ENCODE measurements around the gene CLNK.

CLNK gene

DNA sequence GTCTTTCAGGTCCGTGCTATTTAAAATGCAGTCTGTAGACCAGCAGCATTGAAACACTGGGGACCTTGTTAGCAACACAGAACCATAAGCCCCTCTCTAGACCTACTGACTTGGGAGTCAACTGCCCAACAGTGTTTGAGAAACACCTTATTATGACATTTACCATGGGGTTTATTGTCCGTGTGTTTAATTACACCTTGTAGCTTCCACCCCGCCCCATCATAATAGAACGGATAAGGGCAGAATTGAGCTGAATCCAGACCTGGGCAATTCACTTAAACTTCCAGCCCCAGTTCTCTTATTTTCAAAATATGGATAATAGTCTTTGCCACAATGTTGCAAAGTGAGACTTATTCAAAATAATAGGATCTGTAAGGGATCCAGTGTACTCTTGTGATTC, 30.6 kb upstream of the CLNK start:
- no peaks in the 10 kb centered on the region for H3K4me1 ChIP-seq (ENCODE audit: insufficient read depth, poor library complexity, severe bottlenecking)
- no peaks in the 10 kb centered on the region for H3K9me3 ChIP-seq (ENCODE audit: severe bottlenecking)
- H3K4me3 ChIP-seq (ENCODE audit: severe bottlenecking) = no peak overlapping the region
- H3K27me3 ChIP-seq (ENCODE audit: insufficient read depth, poor library complexity, severe bottlenecking) = no peaks in the 10 kb centered on the region
- no peak overlapping the region for H3K27ac ChIP-seq (ENCODE audit: poor library complexity, severe bottlenecking)
- H3K36me3 ChIP-seq (ENCODE audit: low read depth) = no peaks in the 10 kb centered on the region
- no peak for ATAC-seq (ENCODE audit: low read depth)
- no peak for DNase-seq (ENCODE audit: low spot score)
- TF ChIP-seq, protein P1, sequence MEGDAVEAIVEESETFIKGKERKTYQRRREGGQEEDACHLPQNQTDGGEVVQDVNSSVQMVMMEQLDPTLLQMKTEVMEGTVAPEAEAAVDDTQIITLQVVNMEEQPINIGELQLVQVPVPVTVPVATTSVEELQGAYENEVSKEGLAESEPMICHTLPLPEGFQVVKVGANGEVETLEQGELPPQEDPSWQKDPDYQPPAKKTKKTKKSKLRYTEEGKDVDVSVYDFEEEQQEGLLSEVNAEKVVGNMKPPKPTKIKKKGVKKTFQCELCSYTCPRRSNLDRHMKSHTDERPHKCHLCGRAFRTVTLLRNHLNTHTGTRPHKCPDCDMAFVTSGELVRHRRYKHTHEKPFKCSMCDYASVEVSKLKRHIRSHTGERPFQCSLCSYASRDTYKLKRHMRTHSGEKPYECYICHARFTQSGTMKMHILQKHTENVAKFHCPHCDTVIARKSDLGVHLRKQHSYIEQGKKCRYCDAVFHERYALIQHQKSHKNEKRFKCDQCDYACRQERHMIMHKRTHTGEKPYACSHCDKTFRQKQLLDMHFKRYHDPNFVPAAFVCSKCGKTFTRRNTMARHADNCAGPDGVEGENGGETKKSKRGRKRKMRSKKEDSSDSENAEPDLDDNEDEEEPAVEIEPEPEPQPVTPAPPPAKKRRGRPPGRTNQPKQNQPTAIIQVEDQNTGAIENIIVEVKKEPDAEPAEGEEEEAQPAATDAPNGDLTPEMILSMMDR (IDR thresholded peaks at IDR 0.05; ENCODE audit: poor library complexity, severe bottlenecking) = no peak

- no peaks in the 10 kb centered on the region for H3K27me3 ChIP-seq (ENCODE audit: insufficient read depth, poor library complexity, severe bottlenecking)
- DNase-seq (ENCODE audit: low spot score) (no peak), ATAC-seq (ENCODE audit: low read depth) (no peak)
- no peaks in the 10 kb centered on the region for H3K4me1 ChIP-seq (ENCODE audit: insufficient read depth, poor library complexity, severe bottlenecking)
- no peaks in the 10 kb centered on the region for H3K36me3 ChIP-seq (ENCODE audit: low read depth)
- TF ChIP-seq, protein P1 (IDR thresholded peaks at IDR 0.05; ENCODE audit: poor library complexity, severe bottlenecking) = no peak
- no peak overlapping the region for H3K4me3 ChIP-seq (ENCODE audit: severe bottlenecking)
- H3K9me3 ChIP-seq (ENCODE audit: severe bottlenecking) = no peaks in the 10 kb centered on the region
- no peak overlapping the region for H3K27ac ChIP-seq (ENCODE audit: poor library complexity, severe bottlenecking)
These were observed 29.0 kb upstream of the CLNK start for GRCh38 chr4:10713591-10713990.

DNA sequence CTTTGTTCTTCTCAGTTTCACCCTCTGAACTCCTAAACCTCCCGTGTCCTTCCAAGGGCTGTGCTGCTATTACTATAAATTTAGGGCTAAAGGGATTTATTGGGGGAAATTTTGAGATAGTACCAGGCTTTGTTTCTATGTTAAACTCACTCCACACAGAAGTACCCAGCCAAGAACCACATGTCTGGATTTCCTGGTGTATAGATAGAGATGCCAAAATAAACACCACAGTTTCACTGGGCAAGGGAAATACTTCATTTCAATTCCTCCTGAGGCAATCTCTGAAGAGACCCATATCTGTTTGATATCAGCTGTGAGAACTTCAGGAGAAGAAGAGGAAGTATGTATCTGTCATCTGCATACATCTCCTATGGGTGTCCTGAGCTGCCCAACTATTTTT, 21.7 kb upstream of the CLNK start:
- H3K4me3 ChIP-seq (ENCODE audit: severe bottlenecking) = no peak overlapping the region
- H3K36me3 ChIP-seq (ENCODE audit: low read depth) = no peaks in the 10 kb centered on the region
- no peaks in the 10 kb centered on the region for H3K27me3 ChIP-seq (ENCODE audit: insufficient read depth, poor library complexity, severe bottlenecking)
- DNase-seq (ENCODE audit: low spot score) (no peak), ATAC-seq (ENCODE audit: low read depth) (no peak)
- no peak overlapping the region for H3K27ac ChIP-seq (ENCODE audit: poor library complexity, severe bottlenecking)
- TF ChIP-seq, protein P1 (IDR thresholded peaks at IDR 0.05; ENCODE audit: poor library complexity, severe bottlenecking) = no peak
- no peaks in the 10 kb centered on the region for H3K9me3 ChIP-seq (ENCODE audit: severe bottlenecking)
- no peaks in the 10 kb centered on the region for H3K4me1 ChIP-seq (ENCODE audit: insufficient read depth, poor library complexity, severe bottlenecking)

GRCh38 chr4:10704430-10704810, 19.9 kb upstream of the CLNK start:
- Histone ChIP-seq H3K4me3 (ENCODE audit: severe bottlenecking) (no peak overlapping the region), H3K27me3 (ENCODE audit: insufficient read depth, poor library complexity, severe bottlenecking) (no peaks in the 10 kb centered on the region), H3K4me1 (ENCODE audit: insufficient read depth, poor library complexity, severe bottlenecking) (no peaks in the 10 kb centered on the region), H3K27ac (ENCODE audit: poor library complexity, severe bottlenecking) (no peak overlapping the region), H3K9me3 (ENCODE audit: severe bottlenecking) (no peaks in the 10 kb centered on the region), H3K36me3 (ENCODE audit: low read depth) (no peaks in the 10 kb centered on the region)
- TF ChIP-seq, protein P1 (IDR thresholded peaks at IDR 0.05; ENCODE audit: poor library complexity, severe bottlenecking) = no peak
- DNase-seq (ENCODE audit: low spot score) = no peak
- ATAC-seq (ENCODE audit: low read depth) = no peak

DNA sequence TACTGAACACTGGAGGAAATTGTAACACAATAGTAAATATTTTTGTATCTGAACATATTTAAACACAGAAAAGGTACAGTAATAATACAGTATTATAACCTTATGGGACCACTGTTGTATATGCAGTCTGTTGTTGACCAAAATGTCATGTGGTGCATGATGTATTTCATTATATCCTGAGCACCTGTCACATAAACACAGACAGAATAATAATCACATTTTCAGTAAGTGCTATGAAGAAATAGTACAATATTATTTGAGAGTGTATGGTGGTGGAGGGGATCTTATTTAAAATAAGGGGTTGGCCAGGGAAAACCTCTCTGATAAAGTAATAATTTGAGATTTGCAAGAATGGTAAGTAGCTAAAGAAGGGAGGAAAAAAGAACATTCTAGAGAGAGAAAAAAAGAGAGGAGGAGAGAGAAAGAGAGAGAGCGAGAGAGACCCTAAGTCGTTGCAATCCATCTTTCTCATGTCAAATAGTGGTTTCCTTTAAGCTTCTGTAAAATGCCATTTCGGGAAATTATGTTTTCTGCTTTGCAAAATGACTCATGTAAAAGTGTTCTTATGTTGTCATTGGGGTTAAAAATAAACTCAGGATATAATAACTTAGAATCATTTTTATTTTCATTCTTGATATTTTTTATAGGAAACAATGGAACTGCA, 19.3 kb upstream of the CLNK start:
- ATAC-seq (ENCODE audit: low read depth) (no peak), DNase-seq (ENCODE audit: low spot score) (no peak)
- no peaks in the 10 kb centered on the region for H3K4me1 ChIP-seq (ENCODE audit: insufficient read depth, poor library complexity, severe bottlenecking)
- TF ChIP-seq, protein P1 (IDR thresholded peaks at IDR 0.05; ENCODE audit: poor library complexity, severe bottlenecking) = no peak
- H3K4me3 ChIP-seq (ENCODE audit: severe bottlenecking) = no peak overlapping the region
- no peak overlapping the region for H3K27ac ChIP-seq (ENCODE audit: poor library complexity, severe bottlenecking)
- H3K27me3 ChIP-seq (ENCODE audit: insufficient read depth, poor library complexity, severe bottlenecking) = no peaks in the 10 kb centered on the region
- H3K9me3 ChIP-seq (ENCODE audit: severe bottlenecking) = no peaks in the 10 kb centered on the region
- H3K36me3 ChIP-seq (ENCODE audit: low read depth) = no peaks in the 10 kb centered on the region

Measured in RWPE2 (cell line).